ENCODE data around the gene SCAPER. TPM values are rescaled to one million over a fixed set of nuclear protein-coding genes. Genes with fewer than 3 reads are reported as not detected.

The SCAPER gene
- total RNA-seq, 1 experiment from 2014 or later, result 10.3 TPM

DNA sequence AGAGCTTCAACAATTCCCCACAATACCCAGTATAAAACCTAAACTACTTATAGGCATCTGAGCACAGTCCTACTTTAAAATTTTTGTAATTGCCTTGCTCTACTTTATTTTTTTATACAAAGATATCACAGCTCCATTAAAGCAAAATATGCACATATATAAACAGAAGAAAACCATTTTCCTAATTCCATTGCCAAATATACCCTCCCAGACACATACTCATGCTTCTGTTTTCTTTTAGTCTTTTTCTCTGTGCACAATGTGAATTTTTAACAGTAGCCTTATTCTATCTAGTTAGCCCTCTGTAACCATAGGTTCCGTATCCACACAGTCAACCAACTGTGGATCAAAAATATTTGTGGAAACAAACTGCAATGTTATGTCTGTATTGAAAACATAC lies 260.5 kb downstream of the SCAPER start:
- ATAC-seq, result no peak

GRCh38 chr15:76642671-76643070 lies 262.5 kb downstream of the SCAPER start:
- H3K36me3 Mint-ChIP-seq, result no peaks in the 10 kb centered on the region
- peaks cover 5% of the 10 kb centered on the region for H3K4me1 Mint-ChIP-seq
- ChIA-PET CTCF (interaction anchor here (0.6 kb wide), 1 partner anchor 18 kb away, joined by 3 read pairs; no protein-coding TSS in a partner anchor), POLR2A (no interaction called here)
- H3K4me3 Mint-ChIP-seq, result no peak overlapping the region
- no peak overlapping the region for H3K27ac Mint-ChIP-seq
- peaks cover 6% of the 10 kb centered on the region for H3K9me3 Mint-ChIP-seq
- TF ChIP-seq TP53 (CRISPR knock-in tag; IDR thresholded peaks at IDR 0.05), result no peak
- TF ChIP-seq, protein P1, sequence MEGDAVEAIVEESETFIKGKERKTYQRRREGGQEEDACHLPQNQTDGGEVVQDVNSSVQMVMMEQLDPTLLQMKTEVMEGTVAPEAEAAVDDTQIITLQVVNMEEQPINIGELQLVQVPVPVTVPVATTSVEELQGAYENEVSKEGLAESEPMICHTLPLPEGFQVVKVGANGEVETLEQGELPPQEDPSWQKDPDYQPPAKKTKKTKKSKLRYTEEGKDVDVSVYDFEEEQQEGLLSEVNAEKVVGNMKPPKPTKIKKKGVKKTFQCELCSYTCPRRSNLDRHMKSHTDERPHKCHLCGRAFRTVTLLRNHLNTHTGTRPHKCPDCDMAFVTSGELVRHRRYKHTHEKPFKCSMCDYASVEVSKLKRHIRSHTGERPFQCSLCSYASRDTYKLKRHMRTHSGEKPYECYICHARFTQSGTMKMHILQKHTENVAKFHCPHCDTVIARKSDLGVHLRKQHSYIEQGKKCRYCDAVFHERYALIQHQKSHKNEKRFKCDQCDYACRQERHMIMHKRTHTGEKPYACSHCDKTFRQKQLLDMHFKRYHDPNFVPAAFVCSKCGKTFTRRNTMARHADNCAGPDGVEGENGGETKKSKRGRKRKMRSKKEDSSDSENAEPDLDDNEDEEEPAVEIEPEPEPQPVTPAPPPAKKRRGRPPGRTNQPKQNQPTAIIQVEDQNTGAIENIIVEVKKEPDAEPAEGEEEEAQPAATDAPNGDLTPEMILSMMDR (IDR thresholded peaks at IDR 0.05), result peak; percentile 33; the same call in 1 of the 2 replicates
- no peaks in the 10 kb centered on the region; the same call in 1 of the 2 replicates for H3K27me3 Mint-ChIP-seq (ENCODE audit: low read depth)
- ATAC-seq (no peak), DNase-seq (ENCODE audit: low spot score) (no peak)

More for the DNA sequence above, 260.5 kb downstream of the SCAPER start:
- peaks cover 15% of the 10 kb centered on the region for H3K4me1 Mint-ChIP-seq
- TF ChIP-seq JAZF1 (CRISPR knock-in tag; IDR thresholded peaks at IDR 0.05) (no peak), TP53 (CRISPR knock-in tag; IDR thresholded peaks at IDR 0.05) (no peak), ZNF281 (CRISPR knock-in tag; IDR thresholded peaks at IDR 0.05) (no peak), NFATC4 (CRISPR knock-in tag; IDR thresholded peaks at IDR 0.05) (no peak)
- H3K27ac Mint-ChIP-seq, result no peak overlapping the region
- DNase-seq (ENCODE audit: low spot score), result no peak
- no peaks in the 10 kb centered on the region for H3K9me3 Mint-ChIP-seq
- H3K4me3 Mint-ChIP-seq, result no peak overlapping the region
- no peaks in the 10 kb centered on the region for H3K36me3 Mint-ChIP-seq
- CTCF ChIA-PET, result no interaction called here
- POLR2A ChIA-PET, result no interaction called here
- no peaks in the 10 kb centered on the region; the same call in 1 of the 2 replicates for H3K27me3 Mint-ChIP-seq (ENCODE audit: low read depth)

DNA sequence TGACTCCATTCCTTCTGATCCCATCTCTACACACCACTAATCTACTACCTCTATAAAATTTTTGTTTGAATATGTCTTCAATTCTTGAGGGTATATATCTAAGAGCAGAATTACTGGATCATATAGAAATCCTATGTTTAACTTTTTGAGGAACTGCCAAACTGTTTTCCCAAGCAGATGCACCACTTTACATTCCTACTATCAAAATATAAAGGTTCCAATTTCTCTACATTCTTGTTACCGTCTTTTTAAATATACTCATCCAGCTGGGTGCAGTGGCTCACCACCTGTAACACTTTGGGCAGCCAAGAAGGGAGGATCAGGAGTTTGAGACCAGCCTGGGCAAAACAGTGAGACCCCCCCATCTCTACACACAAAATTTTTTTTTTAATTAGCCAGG lies 268.0 kb downstream of the SCAPER start:
- H3K36me3 Mint-ChIP-seq, result peaks cover 16% of the 10 kb centered on the region
- ATAC-seq (no peak), DNase-seq (ENCODE audit: low spot score) (no peak)
- TF ChIP-seq USF1 (CRISPR knock-in tag; IDR thresholded peaks at IDR 0.05), result no peak
- no peak for TF ChIP-seq GTF2I (CRISPR knock-in tag; conservative IDR thresholded peaks at IDR 0.05)
- no peak for TF ChIP-seq ZNF423 (CRISPR knock-in tag; IDR thresholded peaks at IDR 0.05)
- TF ChIP-seq TP53 (CRISPR knock-in tag; IDR thresholded peaks at IDR 0.05), result no peak
- no peak for TF ChIP-seq HMGXB4 (CRISPR knock-in tag; IDR thresholded peaks at IDR 0.05)
- TF ChIP-seq ESRRA (CRISPR knock-in tag; IDR thresholded peaks at IDR 0.05; ENCODE audit: borderline replicate concordance), result no peak
- TF ChIP-seq PREB (CRISPR knock-in tag; IDR thresholded peaks at IDR 0.05; ENCODE audit: borderline replicate concordance), result no peak
- no peak for TF ChIP-seq E2F5 (CRISPR knock-in tag; IDR thresholded peaks at IDR 0.05)
- TF ChIP-seq, protein P2, sequence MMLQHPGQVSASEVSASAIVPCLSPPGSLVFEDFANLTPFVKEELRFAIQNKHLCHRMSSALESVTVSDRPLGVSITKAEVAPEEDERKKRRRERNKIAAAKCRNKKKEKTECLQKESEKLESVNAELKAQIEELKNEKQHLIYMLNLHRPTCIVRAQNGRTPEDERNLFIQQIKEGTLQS (CRISPR knock-in tag; conservative IDR thresholded peaks at IDR 0.05), result no peak
- TF ChIP-seq SMAD3 (CRISPR knock-in tag; IDR thresholded peaks at IDR 0.05; ENCODE audit: borderline replicate concordance), result no peak
- TF ChIP-seq, protein P3, sequence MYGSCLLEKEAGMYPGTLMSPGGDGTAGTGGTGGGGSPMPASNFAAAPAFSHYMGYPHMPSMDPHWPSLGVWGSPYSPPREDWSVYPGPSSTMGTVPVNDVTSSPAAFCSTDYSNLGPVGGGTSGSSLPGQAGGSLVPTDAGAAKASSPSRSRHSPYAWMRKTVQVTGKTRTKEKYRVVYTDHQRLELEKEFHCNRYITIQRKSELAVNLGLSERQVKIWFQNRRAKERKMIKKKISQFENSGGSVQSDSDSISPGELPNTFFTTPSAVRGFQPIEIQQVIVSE (CRISPR knock-in tag; IDR thresholded peaks at IDR 0.05; ENCODE audit: borderline replicate concordance), result no peak
- no peak for TF ChIP-seq CREM (CRISPR knock-in tag; IDR thresholded peaks at IDR 0.05)
- TF ChIP-seq MXD4 (CRISPR knock-in tag; IDR thresholded peaks at IDR 0.05; ENCODE audit: borderline replicate concordance), result no peak
- H3K27ac Mint-ChIP-seq, result no peak overlapping the region
- H3K9me3 Mint-ChIP-seq, result peaks cover 28% of the 10 kb centered on the region
- no peaks in the 10 kb centered on the region; the same call in 1 of the 2 replicates for H3K27me3 Mint-ChIP-seq (ENCODE audit: low read depth)
- CTCF ChIA-PET, result no interaction called here
- POLR2A ChIA-PET, result no interaction called here
- no peak overlapping the region for H3K4me3 Mint-ChIP-seq
- no peaks in the 10 kb centered on the region for H3K4me1 Mint-ChIP-seq

Measured in WTC11 (cell line).